NAMALWA (cell line): ENCODE results near the gene LINGO3.

ENCODE experiments used
- DNase-seq: peaks from one replicate; pipeline ENCODE4 v3.0.0-alpha.2; 2015; ENCODE audit warnings: low spot score

LINGO3 gene

GRCh38 chr19:2305452-2306280 is 2.3 kb downstream of the LINGO3 start:
- no peak for DNase-seq

- DNase-seq, result no peak
Observed at GRCh38 chr19:2303211-2303798, 4.6 kb downstream of the LINGO3 start.

DNA sequence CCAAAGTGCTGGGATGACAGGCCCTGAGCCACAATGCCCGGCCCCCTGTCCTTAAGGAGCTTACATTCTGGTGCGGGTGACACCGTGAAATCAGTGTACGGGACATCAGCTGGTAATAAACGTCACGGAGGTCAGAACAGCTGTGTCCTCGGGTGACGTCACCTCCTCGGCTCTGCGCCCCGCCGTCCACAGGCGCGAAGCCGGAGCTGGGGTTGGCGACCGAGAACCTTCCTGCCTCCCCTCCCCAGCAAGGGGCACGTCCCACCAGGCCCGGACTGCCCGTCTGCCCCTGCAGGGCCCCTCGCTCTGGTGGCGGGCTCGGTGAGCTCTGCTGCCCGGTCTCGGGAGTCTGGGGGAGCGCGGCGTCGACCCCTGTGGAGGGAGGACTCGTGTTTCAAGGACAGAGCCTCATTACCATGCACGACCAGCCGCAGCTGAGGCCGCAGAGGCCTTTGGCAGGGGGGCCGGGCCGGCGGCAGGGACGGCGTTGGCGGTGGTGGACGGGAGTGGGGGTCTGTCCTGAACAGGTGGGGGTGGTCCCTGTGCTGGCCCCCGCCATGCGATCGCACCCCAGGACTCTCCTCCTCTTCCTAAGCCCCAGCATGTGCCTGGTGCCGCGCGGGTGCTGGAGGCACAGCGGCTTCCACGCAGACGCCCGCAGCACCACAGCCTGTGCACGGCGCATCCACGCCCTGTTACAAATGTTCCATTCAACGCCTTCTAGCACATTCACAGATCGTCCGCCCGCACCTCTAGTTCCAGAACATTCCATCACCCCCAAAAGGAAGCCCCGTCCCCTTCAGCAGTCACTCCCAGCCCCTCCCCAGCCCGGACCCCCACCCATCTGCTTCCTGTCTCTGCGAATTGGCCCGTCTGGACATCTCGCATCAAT is 5.4 kb downstream of the LINGO3 start:
- DNase-seq, result no peak

DNA sequence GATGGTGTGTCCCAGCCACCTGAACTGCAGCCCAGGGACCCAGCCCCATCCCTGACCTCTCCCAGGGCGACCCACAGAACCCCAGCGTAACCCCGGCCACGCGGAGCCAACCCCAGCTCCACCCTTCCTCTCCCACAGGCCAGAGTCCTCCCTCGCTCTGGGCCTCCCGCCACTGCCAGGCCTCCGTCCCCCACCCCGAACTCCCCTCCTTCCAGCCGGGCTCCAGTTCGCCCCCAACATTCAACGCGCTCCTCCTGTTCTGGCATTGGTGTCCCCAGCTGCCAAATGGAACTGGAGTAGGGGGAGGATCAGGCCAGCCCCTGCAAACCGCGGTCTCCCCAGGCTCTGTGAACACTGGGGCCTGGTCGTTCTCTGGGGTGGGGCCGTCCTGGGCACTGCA is 7.4 kb downstream of the LINGO3 start:
- DNase-seq, result no peak

DNA sequence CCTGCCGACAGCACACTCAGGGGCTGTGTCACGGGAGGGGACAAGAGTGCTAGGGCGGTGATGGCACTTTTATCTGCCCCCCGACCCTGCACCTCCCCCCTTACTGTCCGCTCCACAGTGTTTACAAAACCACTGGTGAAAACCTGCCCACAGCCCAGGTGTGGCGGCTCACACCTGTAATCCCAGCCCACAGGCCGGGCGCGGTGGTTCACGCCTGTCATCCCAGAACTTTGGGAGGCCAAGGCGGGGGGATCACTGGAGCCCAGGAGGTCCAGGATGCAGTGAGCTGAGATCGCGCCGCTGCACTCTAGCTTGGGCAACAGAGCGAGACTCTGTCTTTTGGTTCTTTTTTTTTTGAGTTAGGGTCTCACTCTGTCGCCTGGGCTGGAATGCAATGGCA is 11.8 kb downstream of the LINGO3 start:
- no peak for DNase-seq

DNA sequence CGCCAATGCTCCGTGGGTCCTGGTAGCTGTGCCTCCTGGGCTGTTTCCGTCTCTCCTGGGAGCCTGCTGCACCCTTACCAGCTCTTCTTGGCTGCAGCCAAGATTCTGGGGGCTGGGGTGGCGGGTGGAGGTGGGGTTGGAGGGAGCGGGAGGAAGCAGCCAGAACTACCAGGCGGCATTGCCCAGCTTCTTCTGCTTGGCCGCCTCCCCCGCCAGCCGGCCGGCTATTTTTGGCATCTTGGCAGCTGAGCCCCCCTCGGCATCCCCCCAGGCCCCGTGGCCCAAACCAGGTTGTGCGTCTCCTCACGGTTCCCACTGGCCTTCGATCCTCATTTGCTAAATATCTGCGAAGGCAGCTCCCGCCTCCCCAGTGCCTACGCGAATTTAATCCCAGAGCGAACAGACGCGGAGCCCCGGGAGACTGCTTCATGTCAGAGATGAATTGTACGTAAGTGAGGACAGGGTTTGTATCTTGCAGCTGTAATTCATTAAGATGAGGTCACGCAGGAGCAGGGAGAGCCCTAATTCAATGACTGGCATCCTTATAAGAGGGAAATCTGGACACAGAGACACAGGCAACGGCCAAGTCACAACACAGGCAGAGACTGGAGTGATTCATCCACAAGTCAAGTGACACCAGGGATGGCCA is 13.1 kb downstream of the LINGO3 start:
- no peak for DNase-seq

GRCh38 chr19:2291185-2291751 is 16.7 kb downstream of the LINGO3 start:
- DNase-seq, result no peak

DNA sequence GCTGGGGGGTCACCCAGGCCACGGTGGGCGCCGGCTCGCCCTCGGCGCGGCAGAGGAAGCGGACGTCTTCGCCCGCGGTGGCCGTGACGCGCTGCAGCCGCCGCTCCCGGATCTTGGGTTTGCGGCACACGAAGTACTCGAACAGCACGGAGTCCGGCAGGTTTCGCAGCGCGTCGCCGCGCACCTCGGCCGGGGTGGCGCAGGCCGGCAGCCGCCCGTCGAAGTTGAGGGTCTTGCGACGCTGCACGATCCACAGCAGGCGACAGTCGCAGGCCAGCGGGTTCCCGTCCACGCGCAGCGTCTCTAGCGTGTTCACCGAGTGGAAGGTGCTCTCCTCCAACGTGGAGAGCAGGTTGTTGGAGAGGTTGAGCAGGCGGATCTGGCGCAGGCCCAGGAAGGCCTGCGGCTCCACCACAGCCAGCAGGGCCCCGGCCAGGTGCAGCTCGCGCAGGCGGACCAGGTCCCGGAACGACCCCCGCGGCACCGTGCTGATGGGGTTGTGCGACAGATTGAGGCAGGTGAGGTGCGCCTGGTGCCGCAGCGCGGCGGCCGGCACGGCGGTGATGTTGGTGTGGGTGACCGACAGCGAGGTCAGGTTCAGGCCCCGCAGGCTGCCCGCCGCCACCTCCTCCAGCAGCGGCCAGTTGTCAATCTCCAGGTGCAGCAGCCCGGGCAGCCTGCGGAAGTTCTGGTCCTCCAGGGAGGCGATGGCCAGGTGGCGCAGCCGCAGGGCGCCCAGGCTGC is 17.3 kb downstream of the LINGO3 start:
- DNase-seq, result no peak

GRCh38 chr19:2289714-2290435 is 18.1 kb downstream of the LINGO3 start:
- DNase-seq, result peak; percentile 83

- no peak for DNase-seq
Observed at GRCh38 chr19:2288818-2289713, 18.9 kb downstream of the LINGO3 start.

- no peak for DNase-seq
Observed at GRCh38 chr19:2288338-2288817, 19.6 kb downstream of the LINGO3 start.

DNA sequence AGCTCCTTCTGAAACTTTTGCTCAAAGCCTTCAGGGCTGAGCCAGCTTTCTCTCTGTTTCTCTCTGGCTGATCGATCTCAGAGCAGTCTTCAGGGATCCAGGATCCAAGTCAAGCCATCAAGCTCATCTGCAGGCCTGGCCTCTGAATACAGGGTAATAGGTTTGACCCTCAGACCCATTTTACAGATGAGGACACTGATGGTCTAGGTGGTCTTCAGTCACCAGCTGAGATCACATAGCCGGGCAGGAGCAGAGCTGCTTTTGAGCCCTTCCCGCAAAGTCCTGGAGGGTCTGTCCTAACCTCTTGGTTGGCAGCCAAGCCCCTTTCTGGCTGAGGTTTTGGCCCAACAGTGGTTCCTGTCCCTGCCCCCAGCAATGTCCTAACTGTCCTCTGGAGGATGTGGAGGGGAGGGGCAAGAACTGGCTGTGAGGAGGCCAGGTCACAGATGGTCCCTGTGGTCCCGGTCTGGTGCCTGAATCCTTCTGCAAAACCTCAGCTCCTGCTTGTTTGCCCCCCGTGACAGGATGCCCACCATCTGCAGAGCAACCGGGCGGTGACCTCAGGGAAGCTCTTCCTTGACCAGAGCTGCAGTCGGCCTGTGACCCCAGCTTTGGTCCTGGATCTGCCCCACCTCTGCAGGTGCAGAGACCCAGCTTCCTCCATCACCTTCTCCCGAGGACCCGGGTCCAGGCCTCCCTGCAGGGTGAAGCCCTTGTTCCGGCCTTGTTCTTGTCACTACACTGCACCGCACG is 20.2 kb downstream of the LINGO3 start:
- DNase-seq, result no peak

DNA sequence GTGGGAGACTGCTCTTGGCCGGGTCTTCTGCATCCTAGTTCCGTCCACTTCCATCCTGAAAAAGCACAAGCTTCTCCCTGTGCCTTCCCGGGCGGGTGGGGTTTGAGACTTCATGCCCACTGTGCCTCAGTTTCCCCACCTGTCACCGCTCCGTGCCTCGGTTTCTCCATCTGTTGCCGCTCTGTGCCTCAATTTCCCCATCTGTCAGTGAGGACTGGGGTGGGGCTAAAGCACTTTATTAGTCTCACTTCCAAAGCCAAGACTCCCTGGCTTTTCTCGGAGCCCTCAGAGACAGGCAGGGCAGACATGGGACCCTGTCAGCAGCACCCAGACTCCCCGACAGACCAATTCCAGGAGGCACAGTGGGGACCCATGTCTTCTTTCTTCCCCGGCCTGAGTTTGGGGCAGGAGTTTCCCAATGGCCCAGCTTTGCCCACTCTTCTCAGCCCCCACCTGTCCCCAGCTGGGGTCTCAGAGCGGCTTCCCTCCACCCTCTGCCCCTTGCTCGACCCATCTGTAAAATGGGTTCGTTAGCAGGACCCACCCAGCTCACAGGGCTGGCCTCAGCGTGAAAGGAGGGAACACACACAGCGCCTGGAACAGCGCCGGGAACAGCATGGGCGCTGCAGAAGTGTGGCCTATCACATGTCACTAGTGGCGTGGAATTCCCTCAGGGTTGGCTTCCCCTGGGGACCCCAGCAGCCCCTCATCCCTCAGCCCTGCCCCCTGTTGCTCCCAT is 21.4 kb downstream of the LINGO3 start:
- DNase-seq, result no peak

- DNase-seq, result no peak
Observed at GRCh38 chr19:2283835-2284507, 24.0 kb downstream of the LINGO3 start.

GRCh38 chr19:2282862-2283237 is 25.1 kb downstream of the LINGO3 start:
- DNase-seq, result no peak

DNA sequence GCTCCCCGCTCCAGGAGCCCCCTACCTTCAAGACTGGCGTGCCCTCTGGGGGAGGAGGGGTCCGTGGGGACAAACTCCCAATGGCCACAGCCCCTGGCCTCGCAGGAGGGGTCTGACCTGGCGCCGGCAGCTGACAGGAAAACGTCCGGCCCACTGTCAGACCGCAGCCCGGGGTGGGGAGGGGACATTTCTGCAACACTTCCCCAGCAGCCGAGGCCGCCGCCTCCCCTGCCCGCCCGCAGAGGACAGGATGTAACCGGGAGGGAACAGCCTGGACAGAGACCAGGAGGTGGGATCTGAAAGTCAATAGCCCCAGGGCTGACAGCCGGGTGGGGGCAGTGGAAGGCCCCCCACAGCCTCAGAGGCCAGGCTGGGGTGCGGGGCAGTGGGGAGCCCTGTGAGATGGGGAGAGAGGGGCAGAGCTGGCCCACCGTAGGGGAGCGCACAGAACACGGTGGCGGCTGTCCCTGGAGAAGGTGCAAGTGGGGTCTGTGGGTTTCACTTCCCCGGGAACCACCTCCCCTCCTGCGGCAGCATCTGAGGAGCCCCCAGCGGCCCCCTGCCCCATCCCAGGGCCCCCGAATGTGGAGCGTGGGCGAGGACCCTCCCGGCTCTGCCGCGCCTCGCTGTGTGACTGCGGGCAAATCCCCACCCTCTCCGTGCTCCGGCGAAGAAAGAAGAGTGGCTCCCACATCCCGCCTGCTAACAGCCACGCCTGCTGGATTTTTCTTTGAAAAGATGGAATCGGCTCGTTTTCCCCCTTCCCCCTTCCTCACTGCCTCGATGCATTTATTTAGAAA is 25.7 kb downstream of the LINGO3 start, which contains the start of gene PEAK3:
Gene PEAK3, minus strand, starts transcription at position 114 of the 800 bp plus-strand sequence. CDS start 1,244 bp downstream, outside the sequence.
- DNase-seq, result no peak
